ENCODE data around the gene IL12RB2.

IL12RB2 gene, protein sequence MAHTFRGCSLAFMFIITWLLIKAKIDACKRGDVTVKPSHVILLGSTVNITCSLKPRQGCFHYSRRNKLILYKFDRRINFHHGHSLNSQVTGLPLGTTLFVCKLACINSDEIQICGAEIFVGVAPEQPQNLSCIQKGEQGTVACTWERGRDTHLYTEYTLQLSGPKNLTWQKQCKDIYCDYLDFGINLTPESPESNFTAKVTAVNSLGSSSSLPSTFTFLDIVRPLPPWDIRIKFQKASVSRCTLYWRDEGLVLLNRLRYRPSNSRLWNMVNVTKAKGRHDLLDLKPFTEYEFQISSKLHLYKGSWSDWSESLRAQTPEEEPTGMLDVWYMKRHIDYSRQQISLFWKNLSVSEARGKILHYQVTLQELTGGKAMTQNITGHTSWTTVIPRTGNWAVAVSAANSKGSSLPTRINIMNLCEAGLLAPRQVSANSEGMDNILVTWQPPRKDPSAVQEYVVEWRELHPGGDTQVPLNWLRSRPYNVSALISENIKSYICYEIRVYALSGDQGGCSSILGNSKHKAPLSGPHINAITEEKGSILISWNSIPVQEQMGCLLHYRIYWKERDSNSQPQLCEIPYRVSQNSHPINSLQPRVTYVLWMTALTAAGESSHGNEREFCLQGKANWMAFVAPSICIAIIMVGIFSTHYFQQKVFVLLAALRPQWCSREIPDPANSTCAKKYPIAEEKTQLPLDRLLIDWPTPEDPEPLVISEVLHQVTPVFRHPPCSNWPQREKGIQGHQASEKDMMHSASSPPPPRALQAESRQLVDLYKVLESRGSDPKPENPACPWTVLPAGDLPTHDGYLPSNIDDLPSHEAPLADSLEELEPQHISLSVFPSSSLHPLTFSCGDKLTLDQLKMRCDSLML

DNA sequence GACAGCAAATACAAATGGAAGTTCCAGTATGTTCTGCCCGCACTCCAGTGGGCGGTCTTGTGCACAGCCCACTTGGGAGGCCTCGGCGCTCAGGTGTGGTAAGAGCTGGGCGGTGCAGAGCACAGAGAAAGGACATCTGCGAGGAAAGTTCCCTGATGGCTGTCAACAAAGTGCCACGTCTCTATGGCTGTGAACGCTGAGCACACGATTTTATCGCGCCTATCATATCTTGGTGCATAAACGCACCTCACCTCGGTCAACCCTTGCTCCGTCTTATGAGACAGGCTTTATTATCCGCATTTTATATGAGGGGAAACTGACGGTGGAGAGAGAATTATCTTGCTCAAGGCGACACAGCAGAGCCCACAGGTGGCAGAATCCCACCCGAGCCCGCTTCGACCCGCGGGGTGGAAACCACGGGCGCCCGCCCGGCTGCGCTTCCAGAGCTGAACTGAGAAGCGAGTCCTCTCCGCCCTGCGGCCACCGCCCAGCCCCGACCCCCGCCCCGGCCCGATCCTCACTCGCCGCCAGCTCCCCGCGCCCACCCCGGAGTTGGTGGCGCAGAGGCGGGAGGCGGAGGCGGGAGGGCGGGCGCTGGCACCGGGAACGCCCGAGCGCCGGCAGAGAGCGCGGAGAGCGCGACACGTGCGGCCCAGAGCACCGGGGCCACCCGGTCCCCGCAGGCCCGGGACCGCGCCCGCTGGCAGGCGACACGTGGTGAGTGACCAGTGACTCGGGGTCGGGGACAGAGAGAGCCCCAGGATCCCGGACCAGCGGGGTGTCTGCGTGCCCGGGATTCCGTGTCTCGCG lies at the start of gene IL12RB2:
Gene IL12RB2 (plus strand): TSS at position 623 of the 810 bp plus-strand sequence. CDS start 12,496 bp downstream, outside the sequence.
- peak; percentile 47 for DNase-seq (ENCODE audit: low read depth)

DNA sequence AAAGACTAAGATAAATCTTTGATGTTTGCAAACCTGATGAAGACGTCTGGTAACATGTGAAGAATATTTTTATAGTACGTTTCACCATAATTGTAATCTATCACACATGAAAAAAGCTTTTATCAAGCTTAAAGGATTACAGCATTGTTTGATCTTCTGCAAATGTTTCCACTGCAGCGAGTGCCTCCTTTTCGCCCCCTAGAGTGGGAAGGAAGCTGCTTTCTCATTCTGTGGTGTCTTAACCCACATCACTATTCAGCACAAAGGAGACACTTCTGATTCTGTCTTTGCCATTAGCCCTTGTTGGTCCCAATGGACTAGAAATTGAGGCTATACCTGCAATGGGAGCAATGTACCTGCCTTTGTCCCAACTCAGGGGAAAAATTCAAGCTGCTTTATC lies 46.0 kb upstream of the IL12RB2 start:
- DNase-seq (ENCODE audit: low read depth), result no peak

DNA sequence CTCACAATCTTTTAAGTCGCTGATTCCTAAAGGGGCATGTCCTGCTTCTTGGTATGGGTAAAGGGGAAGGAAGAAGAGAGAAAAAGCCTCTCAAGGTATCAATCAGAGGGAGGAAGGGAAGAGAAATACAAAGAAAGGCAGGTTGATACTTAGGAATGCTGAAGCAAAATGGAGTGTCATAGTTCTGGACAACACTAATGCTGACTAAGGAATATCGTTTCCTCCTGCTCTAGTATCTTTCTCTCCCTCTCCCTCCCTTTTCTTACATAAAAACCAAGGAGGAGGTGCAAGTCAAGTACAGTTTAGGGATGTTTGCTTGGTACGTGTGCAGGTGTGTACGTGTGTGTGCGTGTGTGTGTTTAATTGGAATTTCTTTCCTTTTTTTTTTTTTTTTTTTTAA lies 44.9 kb upstream of the IL12RB2 start:
- DNase-seq (ENCODE audit: low read depth), result no peak

DNA sequence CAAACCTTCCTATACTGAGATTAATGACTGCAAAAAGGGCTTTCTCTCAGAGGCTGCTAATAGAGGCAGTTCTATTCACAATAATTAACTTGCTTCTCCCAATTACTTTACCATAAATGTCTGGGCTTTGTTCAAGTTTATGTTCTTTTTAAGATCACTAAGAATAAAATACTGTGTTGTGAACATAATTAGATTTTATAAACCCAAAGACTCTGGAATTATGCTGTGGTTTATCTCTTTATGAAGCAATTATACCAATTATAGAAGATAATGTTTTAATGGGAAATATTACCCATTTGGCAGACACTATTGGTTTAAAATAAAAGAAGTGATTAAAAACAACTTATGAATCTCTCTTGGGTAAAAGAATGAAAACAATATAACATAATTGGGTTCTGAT lies 43.5 kb upstream of the IL12RB2 start:
- no peak for DNase-seq (ENCODE audit: low read depth)

DNA sequence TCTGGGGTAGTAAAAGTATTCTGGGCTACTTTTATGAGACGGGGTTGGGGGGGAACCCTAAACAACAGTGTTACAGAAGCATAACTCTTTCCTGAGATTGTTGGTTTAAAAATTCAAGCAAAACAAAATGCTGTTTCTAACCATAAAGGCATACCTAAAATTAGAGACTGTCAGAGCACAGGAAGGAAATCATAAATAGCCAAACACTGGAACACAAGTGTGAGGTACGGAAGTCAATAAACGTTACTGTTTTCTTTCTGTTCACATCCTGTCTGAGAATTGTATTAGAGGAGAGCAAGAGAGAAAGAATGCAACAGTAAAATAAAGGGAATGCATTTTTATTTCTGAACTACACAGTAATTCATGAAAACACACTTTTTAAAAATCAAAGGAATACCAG lies 42.8 kb upstream of the IL12RB2 start:
- no peak for DNase-seq (ENCODE audit: low read depth)

DNA sequence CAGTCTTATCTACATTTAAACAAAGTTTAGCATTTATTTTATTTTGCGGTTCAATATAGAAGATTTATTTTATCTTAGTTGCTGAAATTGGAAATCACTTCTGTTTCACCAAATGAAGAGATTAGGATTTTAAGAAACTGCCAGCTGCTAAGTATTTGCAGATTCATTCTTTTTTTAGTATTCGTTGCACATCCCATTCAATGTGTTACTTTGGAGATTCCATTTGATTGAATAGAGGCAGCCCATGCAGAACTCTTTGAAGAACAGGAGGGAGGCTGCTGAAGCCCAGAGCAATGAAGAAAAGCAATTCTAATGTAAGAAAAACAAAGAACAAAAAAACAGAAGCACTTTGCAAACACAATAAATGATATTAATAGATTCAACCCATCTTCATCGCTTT lies 38.6 kb upstream of the IL12RB2 start:
- no peak for DNase-seq (ENCODE audit: low read depth)

DNA sequence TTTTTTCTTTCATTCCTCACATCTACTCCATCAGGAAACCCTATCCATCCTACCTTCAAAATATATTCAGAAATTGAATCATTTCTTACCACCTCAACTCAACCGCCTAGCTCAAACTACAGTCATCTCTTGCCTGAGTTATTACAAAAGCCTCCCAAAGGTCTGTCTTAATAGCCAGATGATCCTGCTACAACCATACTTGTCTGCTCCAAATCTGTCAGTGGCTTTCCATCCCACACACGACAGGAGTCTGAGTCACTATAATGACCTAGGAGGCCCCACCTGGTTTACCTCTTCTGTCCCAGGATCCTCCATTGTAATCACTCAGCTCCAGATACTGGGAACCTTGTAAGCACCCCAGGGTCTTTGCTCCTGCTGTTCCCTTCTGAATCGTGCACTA lies 37.1 kb upstream of the IL12RB2 start:
- DNase-seq (ENCODE audit: low read depth), result no peak

DNA sequence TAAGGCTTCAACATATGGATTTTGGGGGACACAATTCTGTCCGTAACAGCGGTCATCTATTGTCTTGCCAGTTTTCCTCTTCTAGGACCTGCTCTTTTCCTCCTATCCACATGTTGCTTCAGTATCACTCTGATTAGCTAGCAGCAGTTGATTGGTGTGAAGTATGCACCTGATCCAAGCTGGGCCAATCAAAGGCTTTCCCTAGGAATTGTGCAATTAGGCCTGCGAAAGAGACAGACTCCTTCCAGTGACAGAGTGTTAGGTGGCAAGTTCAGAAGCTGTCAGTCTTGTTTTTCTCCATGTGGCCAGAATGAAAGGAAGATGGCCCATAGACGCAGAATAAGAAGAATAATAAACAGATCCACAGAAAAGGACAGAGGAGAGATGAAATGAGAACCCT lies 34.1 kb upstream of the IL12RB2 start:
- no peak for DNase-seq (ENCODE audit: low read depth)

DNA sequence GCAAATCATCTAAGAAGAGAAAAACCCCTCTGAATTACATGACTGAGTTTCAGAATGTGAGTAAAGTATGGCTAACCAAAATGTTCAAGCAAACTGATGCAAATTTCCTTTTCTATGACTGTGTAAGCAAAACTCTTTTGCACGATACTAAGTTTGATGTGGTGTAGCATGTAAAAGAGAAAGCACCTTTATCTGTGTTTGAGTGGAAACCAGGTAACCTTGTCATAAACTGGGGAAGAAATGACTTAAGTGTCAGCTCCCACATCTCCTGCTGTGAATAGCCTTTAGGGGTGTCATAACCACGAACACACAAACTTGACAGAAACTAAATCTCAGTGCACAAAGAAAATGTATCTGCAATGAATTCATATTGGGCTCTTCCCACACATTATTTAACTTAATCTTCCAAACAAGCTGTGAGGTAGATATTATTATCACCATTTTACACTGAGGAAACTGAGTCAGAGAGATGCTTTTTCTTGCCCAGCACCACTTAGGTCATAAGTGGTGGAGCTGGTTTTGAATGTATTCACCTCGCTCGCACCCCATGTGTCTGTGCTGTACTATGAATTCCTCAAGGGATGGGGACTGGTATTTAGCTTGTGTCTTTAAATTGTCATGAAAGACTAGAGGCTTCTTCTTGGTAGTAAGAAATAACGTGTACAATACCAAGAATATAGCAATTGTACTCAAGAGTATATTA lies 32.9 kb upstream of the IL12RB2 start:
- DNase-seq (ENCODE audit: low read depth), result no peak

DNA sequence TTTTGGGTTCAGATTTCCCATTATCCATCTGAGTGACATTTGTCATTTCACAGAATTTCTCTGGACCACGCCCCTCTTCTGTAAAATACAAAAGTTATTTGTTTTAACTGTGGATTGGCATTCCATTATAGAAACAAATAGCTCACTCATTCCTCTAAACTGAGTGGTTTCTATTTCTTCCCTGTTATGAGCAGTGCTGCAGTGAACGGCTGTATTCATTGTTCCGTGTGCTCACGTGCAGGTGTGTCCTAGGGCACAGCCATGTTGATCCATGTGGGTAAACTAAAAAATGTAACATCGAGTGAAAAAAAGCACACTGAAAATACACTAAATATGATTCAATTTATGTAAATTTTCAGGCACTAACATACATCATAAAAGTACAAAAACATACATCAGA lies 27.0 kb upstream of the IL12RB2 start:
- no peak for DNase-seq (ENCODE audit: low read depth)

DNA sequence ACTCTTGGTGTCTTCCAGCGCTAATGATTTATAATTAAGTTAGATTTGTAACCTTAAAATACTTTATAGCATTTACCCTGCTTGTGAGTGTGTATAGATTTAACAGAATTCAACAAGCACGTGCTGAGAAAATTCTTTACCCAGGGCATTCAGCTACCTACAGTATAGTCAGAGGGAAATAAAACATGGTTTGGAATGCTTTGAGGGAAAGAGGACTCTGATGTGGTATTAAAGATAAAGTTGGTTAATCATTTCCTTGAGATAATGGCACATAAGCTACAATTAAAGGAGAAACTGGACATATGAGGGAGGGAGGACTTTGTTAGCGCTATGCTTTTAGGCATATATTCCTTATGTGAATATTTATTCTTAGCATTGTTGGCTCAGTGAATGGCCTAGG lies 26.4 kb upstream of the IL12RB2 start:
- DNase-seq (ENCODE audit: low read depth), result no peak

DNA sequence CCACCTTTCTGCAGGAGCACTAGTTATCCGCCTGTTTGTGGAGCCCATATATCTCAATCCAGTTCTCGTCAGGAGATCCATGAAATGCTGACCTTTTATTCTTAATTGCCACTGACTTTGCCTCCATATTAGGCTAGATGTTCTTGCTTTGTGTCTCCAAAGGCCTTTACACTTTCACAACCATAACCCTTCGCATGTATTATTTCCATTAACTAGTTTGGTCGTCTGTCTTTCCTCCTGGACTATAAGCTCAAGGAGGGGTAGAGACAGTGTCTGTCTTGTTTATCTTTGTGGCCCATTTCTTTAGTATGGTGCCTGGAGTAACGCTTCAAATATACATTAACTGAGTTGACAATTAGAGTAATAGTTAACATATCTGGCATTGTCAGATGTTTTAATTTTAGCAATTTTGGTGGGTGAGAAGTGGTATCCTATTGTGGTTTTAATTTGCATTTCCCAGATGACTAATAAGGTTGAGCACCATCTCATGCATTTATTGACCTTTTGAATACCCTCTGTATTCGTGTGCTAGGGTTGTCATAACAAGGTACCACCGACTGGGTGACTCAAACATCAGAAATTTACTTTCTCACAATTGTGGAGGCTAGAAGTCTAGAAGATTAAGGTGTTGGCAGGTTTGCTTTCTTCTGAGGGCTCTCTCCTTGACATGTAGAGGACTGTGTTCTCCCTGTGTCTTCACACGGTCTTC lies 21.7 kb upstream of the IL12RB2 start:
- no peak for DNase-seq (ENCODE audit: low read depth)

DNA sequence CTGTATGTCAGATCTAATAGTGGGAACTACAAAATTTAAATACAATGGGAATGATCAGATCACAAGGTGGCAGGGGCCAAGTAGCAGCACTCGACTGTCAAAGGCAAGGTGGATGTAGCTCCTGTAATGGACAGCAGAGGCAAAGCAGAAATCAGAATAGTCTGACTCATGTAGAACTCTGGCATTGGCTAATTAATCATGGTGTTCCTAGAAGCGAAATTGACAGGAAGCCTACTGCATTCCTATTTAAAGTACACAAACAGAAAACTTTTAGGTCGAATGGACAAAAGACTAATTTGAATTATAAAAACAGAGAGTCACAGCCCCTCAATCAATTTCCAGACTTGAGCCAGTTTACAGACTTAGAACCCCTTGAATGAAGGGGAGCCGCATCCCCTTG lies 17.4 kb upstream of the IL12RB2 start:
- DNase-seq (ENCODE audit: low read depth), result no peak

DNA sequence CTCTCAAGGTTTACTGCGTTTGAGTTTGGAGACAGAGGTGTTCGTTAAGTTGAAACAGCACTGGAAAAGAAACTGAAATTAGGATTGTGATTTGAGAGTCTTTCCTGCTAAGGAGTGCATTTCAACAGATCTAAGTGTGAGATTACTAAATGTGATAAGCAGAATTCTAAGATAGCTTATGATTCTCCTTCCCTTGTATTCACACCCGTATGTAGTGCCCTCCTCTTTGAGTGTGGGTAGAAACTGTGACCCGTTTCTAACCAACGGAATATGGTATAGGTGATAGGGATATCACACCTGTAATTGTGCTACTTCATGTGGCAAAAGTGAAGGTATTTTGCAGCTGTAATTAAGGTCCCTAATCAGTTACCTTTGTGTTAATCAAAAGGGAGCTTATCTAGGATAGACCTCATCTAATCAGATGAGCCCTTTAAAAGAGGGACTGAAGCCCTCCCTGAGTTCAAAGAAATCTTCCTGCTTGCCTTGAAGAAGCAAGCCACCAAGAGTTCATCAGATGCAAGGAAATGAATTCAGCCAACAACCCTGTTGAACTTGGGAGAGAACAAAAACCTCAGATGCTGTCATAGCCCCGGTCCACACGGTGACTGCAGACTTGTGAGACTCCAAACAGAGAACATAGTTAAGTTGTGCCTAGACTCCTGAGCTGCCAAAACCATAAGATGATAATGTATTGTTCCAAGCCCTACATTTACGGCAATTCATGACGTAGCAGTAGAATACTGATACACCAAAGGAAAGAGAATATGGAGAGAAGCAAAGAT lies 12.6 kb upstream of the IL12RB2 start:
- DNase-seq (ENCODE audit: low read depth), result no peak

DNA sequence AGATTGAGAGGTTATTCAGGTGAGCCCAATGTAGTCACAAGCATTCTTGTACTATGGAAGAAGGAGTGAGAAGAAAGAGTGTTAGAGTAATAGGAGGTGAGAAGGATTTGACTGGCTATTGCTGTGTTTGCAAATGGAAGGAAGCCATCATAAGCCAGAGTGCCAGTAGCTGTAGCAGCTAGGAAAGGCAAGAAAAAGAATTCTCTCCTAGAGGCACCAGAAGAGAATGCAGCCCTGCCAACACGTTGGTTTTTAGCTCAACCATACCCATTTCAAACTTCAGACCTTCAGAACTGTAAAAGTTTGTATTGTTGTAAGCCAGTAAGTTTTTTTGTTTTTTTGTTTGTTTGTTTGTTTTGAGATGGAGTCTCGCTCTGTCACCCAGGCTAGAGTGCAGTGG lies 8.9 kb upstream of the IL12RB2 start:
- DNase-seq (ENCODE audit: low read depth), result no peak

DNA sequence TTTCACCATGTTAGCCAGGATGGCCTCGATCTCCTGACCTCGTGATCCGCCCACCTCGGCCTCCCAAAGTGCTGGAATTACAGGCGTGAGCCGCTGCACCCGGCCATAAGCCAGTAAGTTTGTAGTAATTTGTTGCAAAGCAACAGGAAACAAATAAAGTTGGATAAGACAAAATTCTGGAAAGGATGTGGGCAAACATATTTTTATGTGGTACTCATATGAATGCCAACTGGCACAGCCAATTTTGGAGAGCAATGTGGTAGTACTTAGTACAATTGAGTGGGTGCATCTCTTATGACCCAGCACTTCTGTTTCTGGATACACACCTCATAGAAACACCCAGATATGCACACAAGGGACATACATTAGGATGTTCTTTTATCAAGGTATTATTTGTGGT lies 8.4 kb upstream of the IL12RB2 start:
- no peak for DNase-seq (ENCODE audit: low read depth)

DNA sequence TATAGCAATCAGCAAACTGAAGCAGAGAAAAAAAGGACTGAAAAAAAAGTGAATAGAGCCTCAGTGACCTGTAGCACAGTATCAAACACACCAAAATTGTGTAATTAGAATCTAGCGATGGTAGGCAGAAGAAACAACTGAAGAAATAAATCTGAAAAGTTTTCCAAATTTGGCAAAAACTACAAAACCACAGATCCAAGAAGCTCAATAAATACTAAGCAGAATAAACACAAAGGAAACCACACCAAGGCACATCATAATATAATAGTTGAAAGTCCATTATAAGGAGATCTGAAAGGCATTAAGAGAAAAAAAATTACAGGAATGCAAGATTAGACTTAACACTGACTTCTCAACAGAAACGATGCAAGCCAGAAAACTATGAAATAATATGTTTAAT lies 7.1 kb upstream of the IL12RB2 start:
- no peak for DNase-seq (ENCODE audit: low read depth)

DNA sequence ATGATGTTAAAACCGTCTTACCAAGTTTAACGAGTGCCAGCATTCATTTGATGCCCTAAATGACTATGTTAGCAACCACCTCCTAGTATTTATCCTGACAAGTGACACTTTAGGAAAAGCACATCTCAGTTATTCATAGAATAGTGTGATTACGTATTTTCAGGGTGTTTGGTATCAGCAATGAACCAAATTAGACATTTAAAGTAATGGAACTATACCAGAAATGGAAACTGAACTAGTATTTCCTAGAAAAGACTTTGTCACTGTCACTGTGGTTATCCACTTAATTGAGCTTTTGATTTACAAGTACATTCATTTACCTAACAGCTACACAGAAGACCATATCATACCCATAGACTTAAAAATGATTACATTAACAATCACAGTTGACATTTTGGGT lies 3.6 kb upstream of the IL12RB2 start:
- DNase-seq (ENCODE audit: low read depth), result no peak

DNA sequence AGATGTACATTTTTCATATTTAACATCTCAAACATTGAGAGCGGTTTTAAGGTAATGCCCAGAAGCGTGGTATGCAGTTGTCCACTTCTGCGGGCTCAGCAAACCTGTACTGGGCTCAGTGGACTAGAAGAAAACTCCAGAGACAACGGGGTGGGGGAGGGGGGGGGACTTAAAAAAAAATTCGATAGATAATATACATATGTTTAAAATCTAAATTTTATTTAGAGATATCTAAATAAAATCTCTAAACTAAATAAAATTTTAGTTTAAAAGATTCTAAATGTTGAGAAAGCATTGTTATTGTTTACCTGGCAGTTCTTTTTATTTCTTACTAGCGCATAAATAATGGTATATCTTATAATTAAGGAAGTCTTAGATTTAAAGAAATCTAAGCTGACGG lies 1.1 kb upstream of the IL12RB2 start:
- DNase-seq (ENCODE audit: low read depth), result no peak

DNA sequence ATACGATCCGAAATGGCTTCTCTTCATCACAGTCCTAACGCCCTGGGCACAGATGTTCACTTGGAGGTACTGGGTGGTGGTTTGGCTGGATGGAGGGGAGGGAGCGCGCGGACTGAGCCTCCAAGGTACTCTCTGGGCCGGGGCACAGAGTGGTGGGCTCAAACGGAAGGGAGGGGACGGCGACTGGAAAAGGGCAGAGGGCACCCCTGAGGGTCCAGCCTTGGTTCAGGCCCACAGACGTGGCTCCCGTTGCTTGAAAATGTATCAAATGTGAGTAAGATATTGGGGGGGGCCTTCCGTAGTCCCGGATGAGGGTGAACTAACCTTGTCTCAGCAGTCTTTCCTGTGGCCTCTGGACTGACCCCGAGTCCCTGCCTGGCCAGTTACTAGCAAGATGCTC lies 463 bp downstream of the IL12RB2 start:
- DNase-seq (ENCODE audit: low read depth), result no peak
